ENCODE data around the gene SLC25A28. TPM values are rescaled to one million over a fixed set of nuclear protein-coding genes. Genes with fewer than 3 reads are reported as not detected.

Gene SLC25A28
- polyA plus RNA-seq, 1 donor from 2014 or later, result 79.9 TPM

Small RNA genes lying within 50 kb of the gene (small RNA-seq; reads per million reads assigned to genes)
- gene AL133353.1, result 0 reads per million in 3 experiments

Other genes with a start within 250 kb of the SLC25A28 start
- gene GOT1, start 189.8 kb downstream of the SLC25A28 start, polyA plus RNA-seq, result 43.6 and 59.1 TPM in 2 replicates
- not detected in 2 replicates for gene NKX2-3, start 87.5 kb downstream of the SLC25A28 start, polyA plus RNA-seq
- 4.1 and 4.7 TPM in 2 replicates for gene ENTPD7, start 39.1 kb upstream of the SLC25A28 start, polyA plus RNA-seq
- gene COX15, start 111.7 kb upstream of the SLC25A28 start, polyA plus RNA-seq, result 42.3 and 43.7 TPM in 2 replicates
- 26.2 and 33.8 TPM in 2 replicates for gene CUTC, start 111.8 kb upstream of the SLC25A28 start, polyA plus RNA-seq
- gene ABCC2, start 162.2 kb upstream of the SLC25A28 start, polyA plus RNA-seq, result 2.0 and 3.4 TPM in 2 replicates

Measured in neural cell (in vitro differentiated cells).